ENCODE measurements around the gene EPAS1. TPM values are rescaled to one million over a fixed set of nuclear protein-coding genes. Genes with fewer than 3 reads are reported as not detected.
A peak's percentile ranks its signal among the peaks of the same experiment; 100 is the strongest.

EPAS1 gene
- total RNA-seq, 1 donor from 2014 or later, result 4.4 TPM

GRCh38 chr2:46313063-46313462, 15.9 kb downstream of the EPAS1 start:
- TF ChIP-seq, protein P1, sequence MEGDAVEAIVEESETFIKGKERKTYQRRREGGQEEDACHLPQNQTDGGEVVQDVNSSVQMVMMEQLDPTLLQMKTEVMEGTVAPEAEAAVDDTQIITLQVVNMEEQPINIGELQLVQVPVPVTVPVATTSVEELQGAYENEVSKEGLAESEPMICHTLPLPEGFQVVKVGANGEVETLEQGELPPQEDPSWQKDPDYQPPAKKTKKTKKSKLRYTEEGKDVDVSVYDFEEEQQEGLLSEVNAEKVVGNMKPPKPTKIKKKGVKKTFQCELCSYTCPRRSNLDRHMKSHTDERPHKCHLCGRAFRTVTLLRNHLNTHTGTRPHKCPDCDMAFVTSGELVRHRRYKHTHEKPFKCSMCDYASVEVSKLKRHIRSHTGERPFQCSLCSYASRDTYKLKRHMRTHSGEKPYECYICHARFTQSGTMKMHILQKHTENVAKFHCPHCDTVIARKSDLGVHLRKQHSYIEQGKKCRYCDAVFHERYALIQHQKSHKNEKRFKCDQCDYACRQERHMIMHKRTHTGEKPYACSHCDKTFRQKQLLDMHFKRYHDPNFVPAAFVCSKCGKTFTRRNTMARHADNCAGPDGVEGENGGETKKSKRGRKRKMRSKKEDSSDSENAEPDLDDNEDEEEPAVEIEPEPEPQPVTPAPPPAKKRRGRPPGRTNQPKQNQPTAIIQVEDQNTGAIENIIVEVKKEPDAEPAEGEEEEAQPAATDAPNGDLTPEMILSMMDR (IDR thresholded peaks at IDR 0.05; ENCODE audit: unreplicated experiment), result no peak
- Mint-ChIP-seq H3K36me3 (no peaks in the 10 kb centered on the region), H3K9me3 (no peaks in the 10 kb centered on the region), H3K4me3 (no peak overlapping the region), H3K27ac (no peak overlapping the region), H3K27me3 (ENCODE audit: low read depth) (no peaks in the 10 kb centered on the region), H3K4me1 (peaks cover 14% of the 10 kb centered on the region)
- DNase-seq (ENCODE audit: low spot score in 2 of 2, unreplicated experiment in 2 of 2), result no peak

GRCh38 chr2:46314065-46314835, 17.0 kb downstream of the EPAS1 start:
- H3K4me3 Mint-ChIP-seq, result no peak overlapping the region
- no peak for DNase-seq (ENCODE audit: low spot score in 2 of 2, unreplicated experiment in 2 of 2)
- H3K9me3 Mint-ChIP-seq, result no peaks in the 10 kb centered on the region
- H3K4me1 Mint-ChIP-seq, result peaks cover 13% of the 10 kb centered on the region
- no peak overlapping the region for H3K27ac Mint-ChIP-seq
- H3K36me3 Mint-ChIP-seq, result no peaks in the 10 kb centered on the region
- TF ChIP-seq, protein P1 (IDR thresholded peaks at IDR 0.05; ENCODE audit: unreplicated experiment), result no peak
- no peaks in the 10 kb centered on the region for H3K27me3 Mint-ChIP-seq (ENCODE audit: low read depth)

DNA sequence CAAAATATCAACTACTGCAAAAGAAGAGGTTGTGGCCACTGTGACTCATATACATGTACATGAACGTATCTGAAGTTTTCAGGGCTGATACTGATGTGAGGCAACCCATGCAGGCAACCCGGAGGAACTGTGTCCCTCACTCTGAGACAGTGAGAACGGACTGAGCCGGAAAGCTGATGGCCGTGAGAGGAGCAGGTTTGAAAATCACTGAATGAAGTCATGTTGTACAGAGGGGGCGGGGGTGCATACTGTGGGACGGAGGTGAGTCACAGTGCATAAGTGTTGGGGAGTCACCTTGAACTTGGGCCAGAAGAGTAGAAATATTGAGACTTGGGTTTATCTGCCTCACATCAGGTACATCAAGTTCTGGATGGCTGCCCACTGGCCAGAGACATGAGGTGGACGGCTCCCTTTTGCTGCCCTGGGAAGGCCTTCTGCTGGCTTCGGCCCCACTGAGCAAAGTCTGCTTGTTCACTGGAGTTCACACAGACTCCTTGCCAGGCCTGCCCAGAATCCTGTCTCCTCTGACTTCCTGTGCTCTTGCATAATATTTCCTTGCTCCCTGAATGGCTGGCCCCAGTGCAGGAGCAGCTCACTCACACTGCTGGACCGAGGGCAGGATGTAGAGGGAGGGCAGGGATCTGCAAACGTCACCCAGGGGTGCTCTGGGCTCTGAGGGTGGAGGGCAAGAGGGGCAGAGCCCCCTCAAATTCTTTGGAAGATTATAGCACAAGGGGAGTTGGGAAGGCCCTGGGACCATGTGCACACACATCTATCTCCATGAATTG, 18.1 kb downstream of the EPAS1 start:
- Mint-ChIP-seq H3K4me1 (peaks cover 24% of the 10 kb centered on the region), H3K9me3 (no peaks in the 10 kb centered on the region), H3K27me3 (ENCODE audit: low read depth) (no peaks in the 10 kb centered on the region), H3K36me3 (no peaks in the 10 kb centered on the region), H3K4me3 (no peak overlapping the region), H3K27ac (peak overlapping the region; percentile 47)
- no peak for DNase-seq (ENCODE audit: low spot score in 2 of 2, unreplicated experiment in 2 of 2)
- TF ChIP-seq, protein P1 (IDR thresholded peaks at IDR 0.05; ENCODE audit: unreplicated experiment), result no peak

DNA sequence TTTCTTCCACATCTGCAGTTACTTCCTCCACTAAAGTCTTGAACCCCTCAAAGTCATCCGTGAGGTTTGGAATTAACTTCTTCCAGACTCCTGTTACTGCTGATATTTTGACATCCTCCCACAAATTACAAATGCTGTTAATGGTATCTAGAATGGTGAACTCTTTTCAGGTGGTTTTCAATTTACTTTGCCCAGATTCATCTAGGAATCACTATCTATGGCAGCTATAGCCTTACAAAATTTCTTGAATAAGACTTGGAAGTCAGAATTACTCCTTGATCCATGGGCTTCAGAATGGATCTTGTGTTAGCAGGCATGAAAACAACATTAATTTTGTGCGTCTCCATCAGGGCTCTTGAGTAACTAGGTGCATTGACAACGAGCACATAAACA, 19.9 kb downstream of the EPAS1 start:
- Mint-ChIP-seq H3K4me1 (peaks cover 27% of the 10 kb centered on the region), H3K9me3 (no peaks in the 10 kb centered on the region), H3K27me3 (ENCODE audit: low read depth) (no peaks in the 10 kb centered on the region), H3K4me3 (no peak overlapping the region), H3K27ac (no peak overlapping the region), H3K36me3 (no peaks in the 10 kb centered on the region)
- TF ChIP-seq, protein P1 (IDR thresholded peaks at IDR 0.05; ENCODE audit: unreplicated experiment), result no peak
- DNase-seq (ENCODE audit: low spot score in 2 of 2, unreplicated experiment in 2 of 2), result no peak

DNA sequence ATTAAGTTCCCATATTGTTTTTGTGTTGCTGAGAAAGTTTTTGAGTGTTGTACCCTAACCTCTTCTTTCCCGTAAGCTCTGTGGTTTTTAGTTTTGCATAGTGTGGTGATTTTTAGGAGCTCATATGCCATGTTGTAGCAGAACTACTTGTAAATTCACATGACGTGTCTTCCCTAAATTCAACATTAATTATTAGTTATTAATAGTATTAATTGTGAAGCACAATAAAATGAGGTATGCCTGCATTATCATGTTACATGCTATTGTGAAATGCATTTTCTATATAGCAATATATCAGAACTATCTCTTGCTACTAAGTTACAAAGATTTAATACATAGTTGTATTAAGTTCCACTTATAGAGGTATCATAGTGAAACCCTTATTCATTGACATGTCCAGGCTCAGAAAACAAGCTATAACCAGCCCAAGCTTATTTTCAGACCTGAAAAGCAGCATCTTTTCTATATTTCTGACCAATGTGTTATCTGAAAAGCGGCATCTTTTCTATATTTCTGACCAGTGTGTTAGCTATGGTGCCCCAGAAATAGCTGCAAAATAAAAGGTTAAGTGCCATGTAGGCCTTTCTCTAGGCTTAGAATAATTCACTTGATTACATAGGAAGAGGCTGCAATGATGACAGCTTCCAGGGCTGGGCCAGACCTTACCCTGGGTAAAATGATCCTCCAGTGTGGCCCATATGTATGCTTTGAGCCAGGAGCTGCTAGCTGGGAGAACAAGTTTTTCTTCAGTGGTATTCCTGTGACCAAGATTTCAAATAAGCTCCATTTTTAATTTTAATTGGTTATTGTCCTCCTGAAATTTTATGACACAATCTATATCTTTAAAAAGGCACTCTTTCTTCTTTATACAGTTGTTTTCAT, 21.6 kb downstream of the EPAS1 start:
- Mint-ChIP-seq H3K27me3 (ENCODE audit: low read depth) (no peaks in the 10 kb centered on the region), H3K4me1 (peaks cover 27% of the 10 kb centered on the region), H3K36me3 (no peaks in the 10 kb centered on the region), H3K4me3 (no peak overlapping the region), H3K9me3 (no peaks in the 10 kb centered on the region), H3K27ac (peak overlapping the region; percentile 59)
- no peak for DNase-seq (ENCODE audit: low spot score in 2 of 2, unreplicated experiment in 2 of 2)
- TF ChIP-seq, protein P1 (IDR thresholded peaks at IDR 0.05; ENCODE audit: unreplicated experiment), result no peak

All from mesothelial cell of epicardium (in vitro differentiated cells).